Upper lobe of right lung (tissue), 1 donor: ENCODE measurements around the gene ZNF107. TPM values are rescaled to one million over a fixed set of nuclear protein-coding genes. Genes with fewer than 3 reads are reported as not detected.

Experiments
- ATAC-seq: fragments of 200-7000 bp; cut with Tn5 transposase; one replicate; pipeline ENCODE4 v1.9.1; 2020; ENCODE audit warnings: mild to moderate bottlenecking, moderate library complexity
- DNase-seq: peaks from one replicate; pipeline ENCODE4 v3.0.0-alpha.2; 2020
- H3K27ac ChIP-seq: fragments of 200-600 bp; one replicate; pipeline ENCODE4 v1.8.0; 2022
- H3K27me3 ChIP-seq: fragments of 200-600 bp; one replicate; pipeline ENCODE4 v1.8.0; 2022; ENCODE audit warnings: mild to moderate bottlenecking
- H3K36me3 ChIP-seq: fragments of 200-600 bp; one replicate; pipeline ENCODE4 v1.8.0; 2022
- H3K4me1 ChIP-seq: fragments of 200-600 bp; one replicate; pipeline ENCODE4 v1.8.0; 2022
- H3K4me3 ChIP-seq: fragments of 200-600 bp; one replicate; pipeline ENCODE4 v1.8.0; 2022; ENCODE audit warnings: mild to moderate bottlenecking
- H3K9me3 ChIP-seq: fragments of 200-600 bp; one replicate; pipeline ENCODE4 v1.8.0; 2022
- intact Hi-C: fragments of 100-400 bp; cut with DNase I; formaldehyde crosslinking; loops from one replicate; pipeline ENCODE4 v1.11.0; 2022
- total RNA-seq: library from RNA; stranded (reverse); fragmentation: NEBNext Ultra II Directional; extraction: Animal tissue kit (Norgen Biotek cat#: 25700); gene quantifications from one replicate; pipeline ENCODE4 v1.2.1, GENCODE V29; 2021
- TF ChIP-seq, protein P1 (sequence below): fragments of 200-600 bp; IDR thresholded peaks from one replicate; pipeline ENCODE4 v1.8.0; 2022; ENCODE audit warnings: antibody characterized with exemption
- donor health status: DM: no; HTN: yes; CAD: no; lungs with severe emphysema.

The ZNF107 gene
- total RNA-seq, 1 donor from 2014 or later = 3.4 TPM

DNA sequence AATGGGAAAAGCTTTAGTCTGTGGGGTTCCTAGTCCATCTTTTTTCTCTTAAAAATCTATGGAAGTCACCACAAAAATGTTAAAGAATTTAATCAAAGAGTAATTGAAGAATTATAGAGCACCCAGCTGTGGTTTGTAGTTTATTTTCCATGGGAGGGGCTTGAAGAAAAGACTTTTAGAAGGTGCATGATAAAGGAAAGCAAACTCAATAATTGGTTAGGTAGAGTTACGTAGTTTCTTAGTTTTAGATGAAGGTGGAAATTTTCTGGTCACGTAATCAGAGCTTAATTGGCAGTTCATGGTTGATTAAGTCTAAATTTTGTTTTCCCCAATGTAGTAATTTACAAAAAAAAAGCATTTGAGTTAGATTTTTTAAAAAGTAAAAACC, 724 bp downstream of the ZNF107 start:
- Histone ChIP-seq H3K4me1 (peaks cover 11% of the 10 kb centered on the region), H3K36me3 (peaks cover 5% of the 10 kb centered on the region), H3K4me3 (peak overlapping the region; percentile 78), H3K27ac (peak overlapping the region; percentile 71), H3K9me3 (no peaks in the 10 kb centered on the region), H3K27me3 (no peaks in the 10 kb centered on the region)
- no peak for DNase-seq
- TF ChIP-seq, protein P1, sequence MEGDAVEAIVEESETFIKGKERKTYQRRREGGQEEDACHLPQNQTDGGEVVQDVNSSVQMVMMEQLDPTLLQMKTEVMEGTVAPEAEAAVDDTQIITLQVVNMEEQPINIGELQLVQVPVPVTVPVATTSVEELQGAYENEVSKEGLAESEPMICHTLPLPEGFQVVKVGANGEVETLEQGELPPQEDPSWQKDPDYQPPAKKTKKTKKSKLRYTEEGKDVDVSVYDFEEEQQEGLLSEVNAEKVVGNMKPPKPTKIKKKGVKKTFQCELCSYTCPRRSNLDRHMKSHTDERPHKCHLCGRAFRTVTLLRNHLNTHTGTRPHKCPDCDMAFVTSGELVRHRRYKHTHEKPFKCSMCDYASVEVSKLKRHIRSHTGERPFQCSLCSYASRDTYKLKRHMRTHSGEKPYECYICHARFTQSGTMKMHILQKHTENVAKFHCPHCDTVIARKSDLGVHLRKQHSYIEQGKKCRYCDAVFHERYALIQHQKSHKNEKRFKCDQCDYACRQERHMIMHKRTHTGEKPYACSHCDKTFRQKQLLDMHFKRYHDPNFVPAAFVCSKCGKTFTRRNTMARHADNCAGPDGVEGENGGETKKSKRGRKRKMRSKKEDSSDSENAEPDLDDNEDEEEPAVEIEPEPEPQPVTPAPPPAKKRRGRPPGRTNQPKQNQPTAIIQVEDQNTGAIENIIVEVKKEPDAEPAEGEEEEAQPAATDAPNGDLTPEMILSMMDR = no peak
- ATAC-seq = no peak
- intact Hi-C loops = no loop called here

DNA sequence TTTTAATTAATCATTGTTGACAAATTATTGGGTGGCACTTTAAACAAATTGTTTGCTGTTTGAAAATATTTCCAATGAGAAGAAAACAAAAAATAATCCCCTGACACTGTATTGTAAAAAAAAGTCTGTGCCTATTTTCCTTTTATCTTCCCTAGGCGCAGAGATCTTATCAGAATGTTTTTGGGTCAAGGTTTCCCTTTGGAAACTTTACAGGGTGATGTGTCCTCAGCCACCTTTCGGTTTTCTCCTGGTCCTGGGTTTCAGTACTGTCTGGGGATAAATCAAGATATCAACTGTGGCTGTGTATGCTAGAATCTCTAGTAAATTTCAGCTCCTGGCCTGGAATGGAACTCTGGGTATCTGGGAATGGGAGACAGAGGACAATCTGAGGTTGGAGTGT, 1.4 kb downstream of the ZNF107 start:
- Histone ChIP-seq H3K4me3 (no peak overlapping the region), H3K9me3 (no peaks in the 10 kb centered on the region), H3K27ac (no peak overlapping the region), H3K27me3 (no peaks in the 10 kb centered on the region), H3K4me1 (peaks cover 11% of the 10 kb centered on the region), H3K36me3 (peaks cover 5% of the 10 kb centered on the region)
- TF ChIP-seq, protein P1 = no peak
- intact Hi-C loops = no loop called here
- ATAC-seq (no peak), DNase-seq (no peak)

DNA sequence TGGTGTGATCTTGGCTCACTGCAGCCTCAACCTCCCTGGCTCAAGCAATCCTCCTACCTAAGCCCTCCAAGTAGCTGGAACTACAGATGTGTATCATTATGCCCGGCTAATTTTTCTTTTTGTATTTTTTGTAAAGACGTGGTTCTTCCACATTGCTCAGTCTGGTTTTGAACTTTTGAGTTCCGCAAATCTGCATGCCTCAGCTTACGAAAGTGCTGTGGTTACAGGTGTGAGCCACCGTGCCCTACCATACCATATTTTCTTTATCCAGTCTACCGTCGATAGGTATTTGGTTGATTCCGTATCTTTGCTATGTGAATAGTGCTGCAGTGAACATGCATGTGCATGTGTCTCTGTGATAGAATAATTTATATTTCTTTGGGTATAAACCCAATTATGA, 6.5 kb downstream of the ZNF107 start:
- Histone ChIP-seq H3K27me3 (no peaks in the 10 kb centered on the region), H3K9me3 (no peaks in the 10 kb centered on the region), H3K4me1 (peaks cover 2% of the 10 kb centered on the region), H3K36me3 (peaks cover 5% of the 10 kb centered on the region), H3K4me3 (no peak overlapping the region), H3K27ac (no peak overlapping the region)
- intact Hi-C loops = no loop called here
- ATAC-seq (no peak), DNase-seq (no peak)
- TF ChIP-seq, protein P1 = no peak

DNA sequence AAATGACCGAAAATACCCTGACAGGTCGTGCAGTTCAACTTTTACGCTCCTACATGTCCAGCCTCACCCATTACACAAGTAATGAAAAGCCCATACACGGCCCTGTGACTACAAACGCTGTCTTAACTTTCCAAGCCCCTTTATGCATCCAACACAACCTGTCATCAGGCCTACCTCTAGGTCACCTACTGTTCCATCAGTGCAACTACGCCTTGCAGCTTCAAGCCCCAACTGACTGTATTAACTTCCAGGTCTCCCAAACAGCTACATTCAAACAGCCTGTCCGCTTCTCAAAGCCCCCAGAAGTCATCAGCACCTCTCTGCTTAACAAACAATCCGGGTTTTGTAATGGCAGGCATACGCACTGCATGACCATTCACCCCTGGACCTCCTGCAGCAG, 19.2 kb downstream of the ZNF107 start:
- H3K4me3 ChIP-seq = no peak overlapping the region
- TF ChIP-seq, protein P1 = no peak
- H3K27ac ChIP-seq = no peak overlapping the region
- H3K4me1 ChIP-seq = no peaks in the 10 kb centered on the region
- H3K36me3 ChIP-seq = peaks cover 20% of the 10 kb centered on the region
- no peaks in the 10 kb centered on the region for H3K9me3 ChIP-seq
- no peak for ATAC-seq
- no peak for DNase-seq
- intact Hi-C loops = no loop called here
- H3K27me3 ChIP-seq = no peaks in the 10 kb centered on the region

DNA sequence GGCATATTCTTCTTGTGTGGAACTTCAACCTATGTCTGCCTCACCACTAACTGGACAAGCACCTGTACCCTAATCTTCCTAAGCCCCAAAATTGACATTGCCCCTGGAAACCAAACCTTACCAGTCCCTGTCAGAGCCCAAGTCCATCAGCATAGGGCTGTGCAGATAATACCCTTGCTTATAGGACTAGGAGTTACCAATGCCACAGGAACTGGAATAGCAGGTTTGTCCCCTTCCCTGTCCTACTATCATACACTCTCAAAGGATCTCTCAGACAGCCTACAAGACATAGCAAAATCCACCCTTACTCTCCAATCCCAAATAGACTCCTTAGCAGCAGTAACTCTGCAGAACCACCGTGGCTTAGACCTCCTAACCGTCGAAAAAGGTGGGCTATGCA, 19.8 kb downstream of the ZNF107 start:
- DNase-seq (no peak), ATAC-seq (no peak)
- Histone ChIP-seq H3K9me3 (no peaks in the 10 kb centered on the region), H3K4me3 (no peak overlapping the region), H3K27ac (no peak overlapping the region), H3K27me3 (no peaks in the 10 kb centered on the region), H3K36me3 (peaks cover 17% of the 10 kb centered on the region), H3K4me1 (no peaks in the 10 kb centered on the region)
- intact Hi-C loops = no loop called here
- TF ChIP-seq, protein P1 = no peak

DNA sequence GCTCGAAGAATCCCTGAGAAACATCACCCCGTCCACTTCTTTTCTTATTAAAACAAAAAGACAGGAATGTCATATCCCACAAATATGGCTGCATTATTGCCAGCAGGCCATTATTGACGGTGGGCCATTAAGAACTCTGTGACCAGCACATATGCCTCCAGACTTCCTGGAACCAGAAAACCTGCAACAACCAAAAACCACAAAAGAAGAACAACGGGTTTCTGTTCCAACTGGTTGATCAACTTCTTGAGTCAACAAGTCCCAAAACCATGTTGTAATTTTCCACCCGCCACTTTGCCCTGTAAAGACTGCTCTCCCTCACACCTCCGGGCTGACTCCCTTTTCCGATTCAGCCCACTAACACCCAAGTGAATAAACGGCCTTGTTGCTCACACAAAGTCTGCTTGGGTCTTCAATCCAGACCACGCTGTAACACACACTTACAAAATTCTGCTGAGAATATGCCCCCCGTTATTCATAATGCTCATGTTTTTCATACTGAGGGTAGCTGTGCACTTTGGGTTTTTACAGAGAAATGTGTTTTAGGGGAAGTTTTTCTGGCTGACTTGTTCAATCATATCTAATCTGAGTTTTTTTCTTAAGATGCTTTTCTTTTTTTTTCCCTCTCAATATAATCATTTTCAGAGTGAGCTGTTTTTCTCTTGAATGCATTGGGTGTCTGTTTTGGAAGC, 20.7 kb downstream of the ZNF107 start:
- Histone ChIP-seq H3K36me3 (peaks cover 14% of the 10 kb centered on the region), H3K27ac (no peak overlapping the region), H3K4me1 (no peaks in the 10 kb centered on the region), H3K9me3 (no peaks in the 10 kb centered on the region), H3K27me3 (no peaks in the 10 kb centered on the region), H3K4me3 (no peak overlapping the region)
- ATAC-seq = no peak
- no peak for DNase-seq
- intact Hi-C loops = no loop called here
- TF ChIP-seq, protein P1 = no peak
